Testis (tissue), 2 donors: ENCODE data around the gene CES1.

Experiments
- CTCF ChIP-seq, 3 experiments: fragments of 450-650 bp in 2 of 3; fragments of 200-600 bp in 1 of 3; sonication (generic) in 1 of 3; IDR thresholded peaks; one replicate each; pipeline ENCODE4 v1.5.1; 2016 to 2019; ENCODE audit warnings: antibody characterized with exemption in 3 of 3, mild to moderate bottlenecking in 2 of 3, moderate library complexity in 1 of 3
- POLR2A ChIP-seq: fragments of 450-650 bp; IDR thresholded peaks from one replicate; pipeline ENCODE4 v1.6.1; 2017; ENCODE audit warnings: antibody characterized with exemption, mild to moderate bottlenecking, moderate library complexity

GRCh38 chr16:55812951-55813350 lies 19.9 kb downstream of the CES1 start:
- TF ChIP-seq CTCF (IDR thresholded peaks at IDR 0.05) (no peak), POLR2A (no peak)
